Aorta (tissue), 5 donors: Measurements from ENCODE around the gene SYT1. TPM values are rescaled to one million over a fixed set of nuclear protein-coding genes. Genes with fewer than 3 reads are reported as not detected.

Source experiments
- ATAC-seq: fragments of 200-7000 bp; cut with Tn5 transposase; one replicate; pipeline ENCODE4 v1.9.1; 2022; ENCODE audit warnings: moderate library complexity; ENCODE audit not compliant: low FRiP score
- DNase-seq, 2 donors: peaks; one replicate each; pipeline ENCODE4 v3.0.0-alpha.2; 2020
- H3K27ac ChIP-seq, 2 donors: one replicate each; pipeline ENCODE4 v1.5.1; 2013; ENCODE audit warnings: low read length in 2 of 2, mild to moderate bottlenecking in 2 of 2, moderate library complexity in 2 of 2, control low read depth in 1 of 2, inconsistent platforms in 1 of 2, low read depth in 1 of 2
- H3K27me3 ChIP-seq, 2 donors: one replicate each; pipeline ENCODE4 v1.6.1; 2013; ENCODE audit warnings: control low read depth in 1 of 2, low read length in 1 of 2, mild to moderate bottlenecking in 1 of 2, moderate library complexity in 1 of 2; ENCODE audit not compliant: insufficient read depth in 2 of 2, control insufficient read depth in 1 of 2
- H3K36me3 ChIP-seq, 2 donors: one replicate each; pipeline ENCODE4 v1.6.1; 2013; ENCODE audit warnings: control low read depth in 1 of 2, low read length in 1 of 2, mild to moderate bottlenecking in 1 of 2; ENCODE audit not compliant: insufficient read depth in 2 of 2, control insufficient read depth in 1 of 2
- H3K4me1 ChIP-seq, 2 donors: one replicate each; pipeline ENCODE4 v1.6.1; 2013; ENCODE audit warnings: low read length in 2 of 2, control low read depth in 1 of 2, mild to moderate bottlenecking in 1 of 2, moderate library complexity in 1 of 2; ENCODE audit not compliant: insufficient read depth in 2 of 2, control insufficient read depth in 1 of 2
- H3K4me3 ChIP-seq, 2 donors: one replicate each; pipeline ENCODE4 v1.5.1; 2013; ENCODE audit warnings: low read length in 2 of 2, control low read depth in 1 of 2, mild to moderate bottlenecking in 1 of 2
- H3K9me3 ChIP-seq: one replicate; pipeline ENCODE4 v1.6.1; 2013; ENCODE audit warnings: mild to moderate bottlenecking, low read length; ENCODE audit not compliant: control insufficient read depth
- WGBS, 2 donors: extraction: QIAGEN DNeasy Blood & Tissue Kit; methylation state at CpG; one replicate each; pipeline ENCODE4 v1.1.7; 2013; 5-methylcytosine and 5-hydroxymethylcytosine counted together
- intact Hi-C, 2 donors: fragments of 100-400 bp; cut with DNase I; formaldehyde crosslinking; loops; one replicate each; pipeline versions ENCODE4 v1.14.2 to v1.15.0; 2022
- polyA plus RNA-seq, 2 donors: library from polyadenylated mRNA; stranded (reverse); fragments of 200-250 nt; gene quantifications; one replicate each; pipeline ENCODE4 v1.2.3, GENCODE V29; 2013
- total RNA-seq, 2 donors: library from RNA; stranded (reverse); fragmentation: NEBNext Ultra II Directional; extraction: Animal tissue kit (Norgen Biotek cat#: 25700); gene quantifications; one replicate each; pipeline ENCODE4 v1.2.1, GENCODE V29; 2021
- donor health status: healthy with polysubstance abuse.
- donor health status: Bipolar disorder and iron deficiency.
- donor health status: DM: no; HTN: no; CAD: no.
- donor health status: DM: no; HTN: no; CAD: no.
- donor health status: DM: yes; HTN: yes; CAD: no.

SYT1 gene
- total and polyA plus RNA-seq, 4 donors, result 0.05 to 1.8 (median 1.5) TPM; not detected in 1

GRCh38 chr12:79223761-79224160 is 359.2 kb downstream of the SYT1 start:
- Histone ChIP-seq H3K27ac (no peak overlapping the region), H3K27me3 (no peaks in the 10 kb centered on the region), H3K4me1 (no peaks in the 10 kb centered on the region), H3K36me3 (no peaks in the 10 kb centered on the region), H3K4me3 (no peak overlapping the region), H3K9me3 (peaks cover 5% of the 10 kb centered on the region)
- intact Hi-C loops, result no loop called here
- WGBS, 2 donors, result 78 to 85% methylated on average over 2 of the region's 2 CpGs
- ATAC-seq, result no peak
- DNase-seq, result no peak

DNA sequence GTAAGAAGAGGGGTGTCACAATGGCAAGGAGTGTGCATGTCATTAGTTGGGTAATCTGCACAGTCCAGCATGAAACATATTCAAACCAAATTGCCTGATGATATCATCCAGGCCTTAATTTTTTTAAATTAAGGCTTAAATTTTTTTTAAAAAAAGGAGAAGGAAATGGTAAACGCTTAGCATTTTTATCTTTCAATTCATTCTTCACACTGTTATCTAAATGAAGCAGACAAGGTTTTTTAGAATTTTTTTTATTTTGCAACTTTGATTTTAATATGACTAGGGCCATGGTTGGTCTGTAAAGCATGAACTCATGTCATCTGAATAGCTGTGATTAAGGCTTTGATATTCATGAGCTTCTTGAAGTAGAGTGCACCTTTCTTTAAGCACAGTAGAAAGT is 362.5 kb downstream of the SYT1 start:
- no peak overlapping the region for H3K4me3 ChIP-seq
- no peak overlapping the region for H3K27ac ChIP-seq
- H3K4me1 ChIP-seq, result no peaks in the 10 kb centered on the region
- H3K9me3 ChIP-seq, result peaks cover 5% of the 10 kb centered on the region
- no peaks in the 10 kb centered on the region for H3K27me3 ChIP-seq
- no peak for DNase-seq
- no peaks in the 10 kb centered on the region for H3K36me3 ChIP-seq
- intact Hi-C loops, result no loop called here
- ATAC-seq, result no peak
- 71 to 79% methylated on average over 1 of the region's 1 CpG for WGBS, 2 donors

- no peak for ATAC-seq
Measured at GRCh38 chr12:79227646-79228045, 363.1 kb downstream of the SYT1 start.

DNA sequence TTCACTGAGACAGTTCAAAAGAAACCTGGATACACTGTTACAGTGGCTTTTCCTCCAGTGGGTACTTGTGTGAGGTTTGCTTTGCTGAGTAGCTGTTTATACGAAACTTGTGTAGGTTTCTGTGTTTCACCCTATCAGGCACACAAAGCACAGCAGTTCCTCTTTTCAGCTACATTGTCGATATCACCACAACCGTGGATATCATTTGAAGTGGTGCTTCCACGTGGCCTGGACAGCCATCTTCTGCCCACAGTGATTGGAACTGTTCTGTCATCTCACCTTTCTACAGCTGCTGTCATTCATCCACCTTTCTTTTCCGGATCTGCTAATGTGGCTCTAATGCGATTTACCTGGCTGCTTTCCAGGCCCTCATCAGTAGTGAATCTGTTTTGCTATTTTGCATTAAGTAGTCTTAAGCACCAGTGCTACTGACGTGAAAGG is 368.8 kb downstream of the SYT1 start:
- WGBS, 2 donors, result 83 to 85% methylated on average over 7 of the region's 7 CpGs

More at GRCh38 chr12:79227646-79228045, 363.1 kb downstream of the SYT1 start:
- intact Hi-C loops, result no loop called here
- DNase-seq, result no peak
- Histone ChIP-seq H3K27ac (no peak overlapping the region), H3K9me3 (peaks cover 5% of the 10 kb centered on the region), H3K4me1 (no peaks in the 10 kb centered on the region), H3K4me3 (no peak overlapping the region), H3K27me3 (no peaks in the 10 kb centered on the region), H3K36me3 (no peaks in the 10 kb centered on the region)
- 78 to 84% methylated on average over 3 of the region's 3 CpGs for WGBS, 2 donors

DNA sequence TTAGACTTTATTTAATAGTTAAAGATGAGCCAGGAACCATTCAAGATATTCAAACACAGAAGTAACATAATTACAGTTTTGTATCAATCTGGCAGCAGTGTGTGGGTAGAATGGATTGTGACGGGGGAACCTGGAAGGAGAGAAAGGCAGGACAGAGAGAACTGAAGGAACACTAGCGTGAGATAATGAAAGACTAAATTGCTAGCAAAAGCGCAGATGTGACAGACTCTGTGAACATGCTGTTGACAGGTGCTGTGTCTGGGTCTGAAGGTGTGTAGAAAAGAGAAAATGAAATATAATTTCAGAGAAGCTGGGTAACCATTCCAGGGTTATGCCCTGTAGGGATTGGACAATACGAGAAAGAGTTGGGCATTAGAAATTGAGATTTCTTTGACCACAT is 372.3 kb downstream of the SYT1 start:
- Histone ChIP-seq H3K27ac (no peak overlapping the region), H3K4me3 (no peak overlapping the region), H3K4me1 (no peaks in the 10 kb centered on the region), H3K36me3 (no peaks in the 10 kb centered on the region), H3K27me3 (no peaks in the 10 kb centered on the region), H3K9me3 (no peaks in the 10 kb centered on the region)
- no peak for DNase-seq
- WGBS, 2 donors, result 88% methylated on average over 4 of the region's 4 CpGs
- intact Hi-C loops, result no loop called here
- ATAC-seq, result no peak

More for the DNA sequence above, 368.8 kb downstream of the SYT1 start:
- Histone ChIP-seq H3K36me3 (no peaks in the 10 kb centered on the region), H3K27ac (no peak overlapping the region), H3K4me1 (no peaks in the 10 kb centered on the region), H3K9me3 (no peaks in the 10 kb centered on the region), H3K4me3 (no peak overlapping the region), H3K27me3 (no peaks in the 10 kb centered on the region)
- no peak for ATAC-seq
- no peak for DNase-seq
- intact Hi-C loops, result no loop called here

DNA sequence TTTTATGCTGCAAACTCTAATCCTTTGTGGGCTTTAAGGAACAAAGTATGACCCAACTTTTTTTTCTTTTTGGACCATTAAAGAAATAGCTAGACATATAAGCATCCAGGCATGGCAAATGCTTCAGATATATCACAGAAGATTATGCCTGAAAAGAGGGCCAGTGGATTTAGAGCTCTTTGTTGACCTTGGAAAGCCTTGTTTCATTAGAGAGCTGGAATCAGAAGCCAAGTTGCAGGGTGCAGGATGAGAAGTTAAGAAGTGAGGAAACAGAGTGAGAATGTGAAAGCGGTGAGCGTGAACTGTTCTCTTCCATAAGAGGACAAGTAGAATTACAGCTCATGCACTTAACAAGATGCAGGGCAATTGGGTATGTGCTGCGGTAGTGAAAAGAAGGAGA is 373.7 kb downstream of the SYT1 start:
- Histone ChIP-seq H3K4me1 (no peaks in the 10 kb centered on the region), H3K27me3 (no peaks in the 10 kb centered on the region), H3K36me3 (no peaks in the 10 kb centered on the region), H3K9me3 (no peaks in the 10 kb centered on the region), H3K4me3 (no peak overlapping the region), H3K27ac (no peak overlapping the region)
- no peak for DNase-seq
- intact Hi-C loops, result no loop called here
- peak; percentile 50 for ATAC-seq
- WGBS, 2 donors, result 80 to 97% methylated on average over 3 of the region's 3 CpGs

- intact Hi-C loops, result no loop called here
- no peaks in the 10 kb centered on the region for H3K4me1 ChIP-seq
- WGBS, 2 donors, result 87 to 89% methylated on average over 2 of the region's 2 CpGs
Measured at GRCh38 chr12:79247494-79247893, 382.9 kb downstream of the SYT1 start.

GRCh38 chr12:79250186-79250585 is 385.6 kb downstream of the SYT1 start:
- Histone ChIP-seq H3K4me3 (no peak overlapping the region), H3K9me3 (no peaks in the 10 kb centered on the region), H3K27me3 (no peaks in the 10 kb centered on the region), H3K36me3 (no peaks in the 10 kb centered on the region), H3K4me1 (no peaks in the 10 kb centered on the region), H3K27ac (no peak overlapping the region)
- intact Hi-C loops, result no loop called here
- no peak for DNase-seq
- 79 to 80% methylated on average over 4 of the region's 4 CpGs for WGBS, 2 donors
- no peak for ATAC-seq

More at GRCh38 chr12:79247494-79247893, 382.9 kb downstream of the SYT1 start:
- ATAC-seq, result no peak
- H3K9me3 ChIP-seq, result no peaks in the 10 kb centered on the region
- no peak overlapping the region for H3K27ac ChIP-seq
- H3K4me3 ChIP-seq, result no peak overlapping the region
- H3K27me3 ChIP-seq, result no peaks in the 10 kb centered on the region
- no peak for DNase-seq
- no peaks in the 10 kb centered on the region for H3K36me3 ChIP-seq

DNA sequence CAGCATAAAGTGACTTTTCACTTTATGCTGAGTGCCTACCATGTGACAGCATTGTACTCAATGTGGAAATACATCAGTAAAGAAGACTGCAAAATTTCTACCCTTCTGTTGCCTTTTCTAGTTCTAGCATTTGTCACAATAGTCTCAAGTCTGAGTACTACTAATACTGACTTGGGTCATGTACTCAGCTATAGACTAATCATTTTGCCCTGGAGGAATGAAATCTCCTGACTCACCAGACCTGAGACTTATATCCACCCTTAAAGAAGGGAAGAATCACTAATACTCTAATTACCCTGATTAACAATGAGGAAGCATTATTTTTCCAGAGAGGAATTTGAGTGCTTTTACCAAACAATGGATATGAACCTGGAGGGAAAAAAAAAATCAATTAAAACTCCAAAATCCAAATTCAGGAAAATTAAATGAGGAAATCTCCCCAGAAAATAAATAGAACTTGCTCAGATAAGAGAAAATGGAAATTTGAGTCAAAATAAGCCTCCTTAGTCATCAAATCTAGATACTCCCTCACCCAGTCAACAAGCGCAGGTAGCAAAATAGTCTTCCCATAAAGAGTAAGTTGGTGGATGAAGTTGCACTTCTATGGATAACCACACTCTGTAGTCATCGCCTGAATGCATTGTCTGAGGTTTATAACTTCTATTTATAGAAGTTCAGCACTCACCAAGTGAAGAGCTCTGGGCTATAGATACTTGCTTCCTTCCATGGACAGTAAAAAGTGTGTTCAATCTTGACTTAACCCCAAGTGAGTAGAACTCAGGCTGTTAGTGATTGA is 386.6 kb downstream of the SYT1 start:
- DNase-seq (no peak), ATAC-seq (no peak)
- H3K9me3 ChIP-seq, result no peaks in the 10 kb centered on the region
- no peaks in the 10 kb centered on the region for H3K36me3 ChIP-seq
- H3K27ac ChIP-seq, result no peak overlapping the region
- 79 to 81% methylated on average over 2 of the region's 2 CpGs for WGBS, 2 donors
- no peaks in the 10 kb centered on the region for H3K27me3 ChIP-seq
- H3K4me3 ChIP-seq, result no peak overlapping the region
- intact Hi-C loops, result no loop called here
- no peaks in the 10 kb centered on the region for H3K4me1 ChIP-seq
